Spleen (tissue), 7 donors: Measurements from ENCODE around the gene VAMP3.

Experiments
- POLR2A ChIP-seq, 3 donors: fragments of 450-650 bp; IDR thresholded peaks; one replicate each; pipeline ENCODE4 v1.5.1; 2017; ENCODE audit warnings: antibody characterized with exemption in 3 of 3, mild to moderate bottlenecking in 1 of 3
- POLR2AphosphoS5 ChIP-seq, 3 donors: sonication (generic); formaldehyde crosslinking; IDR thresholded peaks; one replicate each; pipeline ENCODE4 v1.5.1; 2017; ENCODE audit warnings: antibody characterized with exemption in 3 of 3
- TF ChIP-seq, protein P1 (sequence below), 11 experiments: fragments of 200-600 bp in 7 of 11; fragments of 450-650 bp in 4 of 11; sonication (generic) in 4 of 11; IDR thresholded peaks in 8 of 11; conservative IDR thresholded peaks in 3 of 11; 1 replicate in 7 of 11; 2 replicates in 4 of 11; pipeline versions ENCODE4 v1.4.0 to v1.8.0; 2016 to 2021; ENCODE audit warnings: antibody characterized with exemption in 11 of 11, inconsistent platforms in 4 of 11, mild to moderate bottlenecking in 1 of 11
- donor health status: DM: no; HTN: no; CAD: no; lungs with moderate emphysema.
- donor health status: DM: no; HTN: no; CAD: no.
- donor health status: DM: no; HTN: no; CAD: no.

DNA sequence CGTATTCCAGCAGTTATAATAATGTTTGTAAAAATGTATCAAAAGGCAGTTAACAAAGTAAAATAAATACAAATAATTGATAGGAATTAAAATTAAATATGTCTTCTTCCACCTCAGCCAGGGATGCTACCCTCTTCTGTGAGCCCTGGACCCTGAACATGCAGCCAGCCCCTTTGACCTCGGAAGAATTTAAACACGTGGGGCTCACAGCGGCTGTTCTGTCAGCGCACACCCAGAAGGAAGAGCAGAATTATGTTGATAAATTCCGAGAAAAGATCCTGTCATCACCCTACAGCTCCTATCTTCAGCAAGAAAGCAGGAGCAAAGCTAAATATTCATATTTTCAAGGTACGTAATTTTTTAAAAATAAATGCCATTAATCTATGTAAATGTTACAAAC is 55.3 kb downstream of the VAMP3 start:
- TF ChIP-seq, protein P1, sequence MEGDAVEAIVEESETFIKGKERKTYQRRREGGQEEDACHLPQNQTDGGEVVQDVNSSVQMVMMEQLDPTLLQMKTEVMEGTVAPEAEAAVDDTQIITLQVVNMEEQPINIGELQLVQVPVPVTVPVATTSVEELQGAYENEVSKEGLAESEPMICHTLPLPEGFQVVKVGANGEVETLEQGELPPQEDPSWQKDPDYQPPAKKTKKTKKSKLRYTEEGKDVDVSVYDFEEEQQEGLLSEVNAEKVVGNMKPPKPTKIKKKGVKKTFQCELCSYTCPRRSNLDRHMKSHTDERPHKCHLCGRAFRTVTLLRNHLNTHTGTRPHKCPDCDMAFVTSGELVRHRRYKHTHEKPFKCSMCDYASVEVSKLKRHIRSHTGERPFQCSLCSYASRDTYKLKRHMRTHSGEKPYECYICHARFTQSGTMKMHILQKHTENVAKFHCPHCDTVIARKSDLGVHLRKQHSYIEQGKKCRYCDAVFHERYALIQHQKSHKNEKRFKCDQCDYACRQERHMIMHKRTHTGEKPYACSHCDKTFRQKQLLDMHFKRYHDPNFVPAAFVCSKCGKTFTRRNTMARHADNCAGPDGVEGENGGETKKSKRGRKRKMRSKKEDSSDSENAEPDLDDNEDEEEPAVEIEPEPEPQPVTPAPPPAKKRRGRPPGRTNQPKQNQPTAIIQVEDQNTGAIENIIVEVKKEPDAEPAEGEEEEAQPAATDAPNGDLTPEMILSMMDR (IDR thresholded peaks at IDR 0.05 in 8 of 11, conservative IDR thresholded peaks at IDR 0.05 in 3 of 11), result no peak
- TF ChIP-seq POLR2AphosphoS5 (IDR thresholded peaks at IDR 0.05), result no peak
- no peak for TF ChIP-seq POLR2A (IDR thresholded peaks at IDR 0.05)
